ENCODE results near the gene STAT1.

STAT1 gene

DNA sequence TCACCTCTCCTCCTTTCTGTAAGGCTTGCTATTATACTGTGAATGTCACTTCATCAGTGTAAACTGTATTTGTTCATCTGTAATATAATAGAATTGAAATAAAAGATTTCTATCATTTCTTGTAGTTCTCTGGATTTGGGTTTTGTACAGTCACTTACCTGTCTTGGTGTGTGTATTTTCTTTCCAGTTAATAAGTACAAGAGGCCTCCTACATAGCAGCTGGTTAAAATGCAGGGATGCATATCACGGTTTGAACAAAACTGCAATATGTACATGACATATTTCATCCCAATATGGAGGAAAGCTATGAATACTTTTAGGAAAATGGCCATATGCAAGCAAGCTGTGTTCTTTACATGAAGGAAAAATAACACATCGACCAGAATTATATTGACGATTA lies 5.4 kb upstream of the STAT1 start:
- Histone ChIP-seq H3K4me3 (ENCODE audit: insufficient read depth, low read depth, low read length) (no peak overlapping the region), H3K27me3 (ENCODE audit: control insufficient read depth, insufficient read depth, low read length, poor library complexity, severe bottlenecking) (peaks cover 53% of the 10 kb centered on the region), H3K36me3 (ENCODE audit: control insufficient read depth, insufficient read depth, low read length) (no peaks in the 10 kb centered on the region), H3K4me1 (ENCODE audit: control insufficient read depth, insufficient read depth, low read length) (peaks cover 5% of the 10 kb centered on the region), H3K27ac (ENCODE audit: insufficient read depth, low read depth, low read length, poor library complexity, severe bottlenecking) (no peak overlapping the region), H3K9me3 (ENCODE audit: control insufficient read depth, low read length) (no peaks in the 10 kb centered on the region)
- WGBS, 2 experiments: 100% methylated on average over 3 of the region's 3 CpGs; no CpG with 5 or more reads in 1 of the 2 experiments

DNA sequence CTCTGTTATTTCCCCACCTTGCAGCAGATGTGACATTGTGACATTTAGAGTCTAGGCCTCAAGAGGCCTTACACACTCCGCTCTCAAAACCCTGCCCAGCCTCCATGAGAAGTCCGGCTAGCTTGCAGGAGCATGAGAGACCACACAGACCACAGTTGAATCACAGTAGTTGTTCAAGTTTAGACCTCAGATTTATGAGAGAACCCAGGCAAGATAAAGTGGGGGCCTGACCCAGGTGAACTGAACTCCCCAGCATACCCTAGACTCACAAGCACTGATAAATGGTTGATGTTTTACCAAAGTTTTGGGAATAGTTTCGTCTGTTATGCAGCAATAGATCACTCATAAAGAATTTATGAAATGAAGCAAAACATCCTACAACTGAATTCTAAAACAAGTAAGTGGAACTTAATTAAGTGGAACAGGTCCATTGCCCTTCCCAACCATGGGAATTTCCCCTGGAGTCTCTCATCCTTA lies 4.7 kb upstream of the STAT1 start:
- Histone ChIP-seq H3K27me3 (ENCODE audit: control insufficient read depth, insufficient read depth, low read length, poor library complexity, severe bottlenecking) (peaks cover 53% of the 10 kb centered on the region), H3K36me3 (ENCODE audit: control insufficient read depth, insufficient read depth, low read length) (no peaks in the 10 kb centered on the region), H3K4me1 (ENCODE audit: control insufficient read depth, insufficient read depth, low read length) (peaks cover 5% of the 10 kb centered on the region), H3K9me3 (ENCODE audit: control insufficient read depth, low read length) (no peaks in the 10 kb centered on the region), H3K27ac (ENCODE audit: insufficient read depth, low read depth, low read length, poor library complexity, severe bottlenecking) (no peak overlapping the region), H3K4me3 (ENCODE audit: insufficient read depth, low read depth, low read length) (no peak overlapping the region)
- 86 to 95% methylated on average over 2 to 3 of the region's 3 CpGs for WGBS, 2 experiments

DNA sequence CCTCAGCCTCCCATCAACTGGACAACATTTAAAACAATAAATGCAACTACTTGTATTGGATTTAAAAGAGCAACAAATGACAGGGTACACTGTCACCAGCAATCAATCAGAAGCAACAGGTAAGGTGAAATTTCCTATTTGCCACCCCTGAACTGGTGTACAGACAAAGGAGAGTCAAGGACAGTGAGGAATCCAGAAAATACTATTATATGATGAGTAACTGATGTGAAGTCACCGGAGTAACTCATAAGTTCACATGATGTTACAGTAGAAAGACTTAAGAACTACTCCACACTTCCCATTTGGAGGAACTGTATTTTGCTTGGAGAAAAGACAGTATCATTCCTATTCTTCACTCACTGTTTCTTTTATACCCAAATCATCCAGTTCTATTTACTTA lies 4.1 kb upstream of the STAT1 start:
- Histone ChIP-seq H3K27me3 (ENCODE audit: control insufficient read depth, insufficient read depth, low read length, poor library complexity, severe bottlenecking) (peaks cover 53% of the 10 kb centered on the region), H3K36me3 (ENCODE audit: control insufficient read depth, insufficient read depth, low read length) (no peaks in the 10 kb centered on the region), H3K4me1 (ENCODE audit: control insufficient read depth, insufficient read depth, low read length) (peaks cover 9% of the 10 kb centered on the region), H3K4me3 (ENCODE audit: insufficient read depth, low read depth, low read length) (no peak overlapping the region), H3K9me3 (ENCODE audit: control insufficient read depth, low read length) (no peaks in the 10 kb centered on the region), H3K27ac (ENCODE audit: insufficient read depth, low read depth, low read length, poor library complexity, severe bottlenecking) (no peak overlapping the region)
- WGBS, 2 experiments: 83 to 89% methylated on average over 1 of the region's 1 CpG

DNA sequence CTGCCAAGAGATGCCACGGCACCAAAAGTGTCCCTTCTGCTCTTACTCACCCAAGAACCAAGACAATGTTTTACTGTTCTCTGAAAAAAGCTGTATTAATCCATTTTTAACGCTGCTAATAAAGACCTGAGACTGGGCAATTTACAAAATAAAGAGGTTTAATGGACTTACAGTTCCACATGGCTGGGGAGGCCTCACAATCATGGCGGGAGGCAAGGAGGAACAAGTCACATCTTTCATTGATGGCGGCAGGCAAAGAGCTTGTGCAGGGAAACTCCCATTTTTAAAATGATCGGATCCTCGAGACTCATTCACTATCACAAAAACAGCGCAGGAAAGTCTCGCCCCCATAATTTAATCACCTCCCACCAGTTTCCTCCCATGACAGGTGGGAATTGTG lies 1.9 kb upstream of the STAT1 start:
- WGBS, 2 experiments: 68 to 78% methylated on average over 6 to 8 of the region's 8 CpGs
- no peak overlapping the region for H3K4me3 ChIP-seq (ENCODE audit: insufficient read depth, low read depth, low read length)
- peaks cover 50% of the 10 kb centered on the region for H3K27me3 ChIP-seq (ENCODE audit: control insufficient read depth, insufficient read depth, low read length, poor library complexity, severe bottlenecking)
- peaks cover 8% of the 10 kb centered on the region for H3K4me1 ChIP-seq (ENCODE audit: control insufficient read depth, insufficient read depth, low read length)
- H3K9me3 ChIP-seq (ENCODE audit: control insufficient read depth, low read length): no peaks in the 10 kb centered on the region
- H3K27ac ChIP-seq (ENCODE audit: insufficient read depth, low read depth, low read length, poor library complexity, severe bottlenecking): no peak overlapping the region
- H3K36me3 ChIP-seq (ENCODE audit: control insufficient read depth, insufficient read depth, low read length): no peaks in the 10 kb centered on the region

DNA sequence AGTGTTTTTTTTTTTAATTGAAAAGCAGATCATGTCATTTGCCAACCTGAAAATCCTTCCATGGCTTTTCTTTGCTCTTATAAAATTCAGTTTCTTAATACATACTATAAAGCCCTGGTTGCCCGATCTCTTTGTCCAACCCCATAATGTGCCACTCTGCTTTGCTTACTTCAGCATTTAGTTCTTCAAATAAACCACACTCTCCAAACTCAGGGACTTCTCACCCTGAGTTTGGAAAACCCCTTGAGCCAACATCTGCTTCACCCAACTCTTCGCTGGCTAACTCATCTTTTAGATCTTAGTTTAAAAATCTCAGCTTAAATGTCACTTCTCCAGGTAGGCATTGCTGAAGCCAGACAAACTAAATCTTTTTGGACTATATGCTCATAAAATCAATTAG lies 1.3 kb upstream of the STAT1 start:
- Histone ChIP-seq H3K4me1 (ENCODE audit: control insufficient read depth, insufficient read depth, low read length) (peaks cover 7% of the 10 kb centered on the region), H3K27ac (ENCODE audit: insufficient read depth, low read depth, low read length, poor library complexity, severe bottlenecking) (no peak overlapping the region), H3K36me3 (ENCODE audit: control insufficient read depth, insufficient read depth, low read length) (no peaks in the 10 kb centered on the region), H3K4me3 (ENCODE audit: insufficient read depth, low read depth, low read length) (no peak overlapping the region), H3K9me3 (ENCODE audit: control insufficient read depth, low read length) (no peaks in the 10 kb centered on the region), H3K27me3 (ENCODE audit: control insufficient read depth, insufficient read depth, low read length, poor library complexity, severe bottlenecking) (peaks cover 50% of the 10 kb centered on the region)
- 95% methylated on average over 2 of the region's 2 CpGs for whole genome bisulfite sequencing, 2 experiments

DNA sequence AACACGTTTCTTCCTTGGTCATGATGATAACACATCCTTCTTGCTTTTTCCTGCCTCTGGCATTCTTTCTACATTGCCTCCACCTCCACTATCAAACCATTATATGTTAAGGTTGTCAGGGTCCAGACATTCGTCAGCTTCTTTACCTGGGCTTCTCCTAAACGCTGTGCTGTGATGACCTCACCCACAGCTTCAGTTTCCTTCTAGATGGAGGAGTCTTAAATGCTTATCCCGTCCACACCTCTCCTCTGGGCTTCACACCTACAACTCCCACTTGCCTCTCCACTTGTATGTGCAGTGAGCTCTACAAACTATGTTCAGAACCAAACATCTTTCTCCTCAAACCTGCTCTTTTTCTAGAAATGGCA lies 666 bp upstream of the STAT1 start:
- Histone ChIP-seq H3K9me3 (ENCODE audit: control insufficient read depth, low read length) (no peaks in the 10 kb centered on the region), H3K36me3 (ENCODE audit: control insufficient read depth, insufficient read depth, low read length) (no peaks in the 10 kb centered on the region), H3K27me3 (ENCODE audit: control insufficient read depth, insufficient read depth, low read length, poor library complexity, severe bottlenecking) (peaks cover 50% of the 10 kb centered on the region), H3K27ac (ENCODE audit: insufficient read depth, low read depth, low read length, poor library complexity, severe bottlenecking) (no peak overlapping the region), H3K4me1 (ENCODE audit: control insufficient read depth, insufficient read depth, low read length) (peaks cover 7% of the 10 kb centered on the region), H3K4me3 (ENCODE audit: insufficient read depth, low read depth, low read length) (peak overlapping the region; percentile 76)
- 58 to 65% methylated on average over 4 of the region's 4 CpGs for WGBS, 2 experiments

DNA sequence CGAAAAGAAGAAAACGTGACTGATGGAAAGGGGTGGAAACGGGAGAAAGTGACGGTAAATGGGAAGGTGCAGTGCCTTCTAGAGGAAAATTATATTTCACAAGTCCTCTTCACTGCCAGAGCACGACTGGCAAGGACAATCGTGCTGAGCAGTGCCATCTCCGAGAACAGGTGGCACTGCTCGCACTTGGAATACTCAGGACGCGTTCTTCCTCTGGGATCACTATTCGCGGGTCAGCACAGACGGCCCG lies 364 bp downstream of the STAT1 start:
- 1% methylated on average over 14 of the region's 14 CpGs for WGBS, 2 experiments
- no peak overlapping the region for H3K27ac ChIP-seq (ENCODE audit: insufficient read depth, low read depth, low read length, poor library complexity, severe bottlenecking)
- H3K4me3 ChIP-seq (ENCODE audit: insufficient read depth, low read depth, low read length): peak overlapping the region; percentile 76
- peaks cover 7% of the 10 kb centered on the region for H3K4me1 ChIP-seq (ENCODE audit: control insufficient read depth, insufficient read depth, low read length)
- no peaks in the 10 kb centered on the region for H3K9me3 ChIP-seq (ENCODE audit: control insufficient read depth, low read length)
- no peaks in the 10 kb centered on the region for H3K36me3 ChIP-seq (ENCODE audit: control insufficient read depth, insufficient read depth, low read length)
- H3K27me3 ChIP-seq (ENCODE audit: control insufficient read depth, insufficient read depth, low read length, poor library complexity, severe bottlenecking): peaks cover 40% of the 10 kb centered on the region

DNA sequence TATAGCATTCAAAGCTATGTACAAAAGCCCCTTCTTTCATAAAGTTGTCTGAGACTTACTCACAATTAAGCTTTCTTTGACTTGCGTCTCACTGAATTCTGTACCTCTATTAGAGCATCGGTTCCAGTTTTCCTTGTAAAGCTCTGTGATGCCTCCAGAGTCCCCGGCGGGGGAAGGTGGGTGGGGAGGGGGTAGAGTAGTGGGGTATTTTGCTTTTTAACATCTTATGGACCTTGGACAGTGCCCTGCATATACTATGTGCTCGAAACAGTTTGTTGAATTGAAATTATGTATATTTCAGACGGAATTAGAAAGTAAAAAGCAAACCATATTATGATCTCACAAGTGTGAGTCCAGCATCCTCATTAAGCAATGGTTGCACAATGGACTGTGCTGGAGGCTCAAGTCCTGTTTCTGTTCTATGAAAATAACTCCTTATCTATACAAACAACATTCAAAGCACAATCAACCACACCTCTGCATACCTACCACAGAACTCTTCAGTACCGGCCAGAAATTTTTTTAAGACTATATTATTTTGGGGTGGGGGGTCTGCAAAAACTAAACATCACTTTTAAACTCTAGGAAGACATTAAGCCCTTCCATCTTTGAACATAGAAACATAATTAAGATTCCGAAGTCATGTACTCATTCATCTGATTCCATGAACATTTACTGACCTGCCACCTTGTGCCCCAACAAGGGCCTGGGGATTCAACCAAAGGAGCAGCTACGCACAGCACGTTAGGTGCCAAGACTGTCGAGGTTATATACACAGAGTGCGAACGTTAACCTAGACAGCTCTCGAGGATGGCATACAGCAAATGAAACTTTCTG lies 908 bp downstream of the STAT1 start:
- H3K9me3 ChIP-seq (ENCODE audit: control insufficient read depth, low read length): no peaks in the 10 kb centered on the region
- WGBS, 2 experiments: 56 to 58% methylated on average over 13 of the region's 14 CpGs
- no peak overlapping the region for H3K27ac ChIP-seq (ENCODE audit: insufficient read depth, low read depth, low read length, poor library complexity, severe bottlenecking)
- H3K27me3 ChIP-seq (ENCODE audit: control insufficient read depth, insufficient read depth, low read length, poor library complexity, severe bottlenecking): peaks cover 36% of the 10 kb centered on the region
- H3K36me3 ChIP-seq (ENCODE audit: control insufficient read depth, insufficient read depth, low read length): no peaks in the 10 kb centered on the region
- peaks cover 7% of the 10 kb centered on the region for H3K4me1 ChIP-seq (ENCODE audit: control insufficient read depth, insufficient read depth, low read length)
- H3K4me3 ChIP-seq (ENCODE audit: insufficient read depth, low read depth, low read length): peak overlapping the region; percentile 76

DNA sequence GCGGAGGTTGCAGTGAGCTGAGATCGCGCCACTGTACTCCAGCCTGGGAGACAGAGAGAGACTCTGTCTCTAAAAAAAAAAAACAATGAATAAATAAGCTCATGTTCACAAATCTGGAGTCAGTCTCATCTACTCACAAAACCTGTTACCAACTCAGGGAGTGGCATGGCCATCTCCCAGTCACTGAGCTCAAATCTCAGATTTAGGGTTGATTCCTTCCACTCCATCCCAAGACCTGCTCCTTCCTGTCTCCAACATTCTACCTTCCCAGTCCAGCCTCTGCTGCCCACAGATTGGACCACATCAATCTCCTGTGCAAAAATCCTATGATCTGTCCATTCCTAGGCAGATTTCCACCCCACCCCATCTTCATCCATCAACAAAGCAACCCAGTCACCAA lies 1.6 kb downstream of the STAT1 start:
- Histone ChIP-seq H3K9me3 (ENCODE audit: control insufficient read depth, low read length) (no peaks in the 10 kb centered on the region), H3K4me3 (ENCODE audit: insufficient read depth, low read depth, low read length) (no peak overlapping the region), H3K4me1 (ENCODE audit: control insufficient read depth, insufficient read depth, low read length) (peaks cover 7% of the 10 kb centered on the region), H3K36me3 (ENCODE audit: control insufficient read depth, insufficient read depth, low read length) (no peaks in the 10 kb centered on the region), H3K27ac (ENCODE audit: insufficient read depth, low read depth, low read length, poor library complexity, severe bottlenecking) (no peak overlapping the region), H3K27me3 (ENCODE audit: control insufficient read depth, insufficient read depth, low read length, poor library complexity, severe bottlenecking) (peaks cover 29% of the 10 kb centered on the region)
- 93 to 98% methylated on average over 3 of the region's 3 CpGs for WGBS, 2 experiments

DNA sequence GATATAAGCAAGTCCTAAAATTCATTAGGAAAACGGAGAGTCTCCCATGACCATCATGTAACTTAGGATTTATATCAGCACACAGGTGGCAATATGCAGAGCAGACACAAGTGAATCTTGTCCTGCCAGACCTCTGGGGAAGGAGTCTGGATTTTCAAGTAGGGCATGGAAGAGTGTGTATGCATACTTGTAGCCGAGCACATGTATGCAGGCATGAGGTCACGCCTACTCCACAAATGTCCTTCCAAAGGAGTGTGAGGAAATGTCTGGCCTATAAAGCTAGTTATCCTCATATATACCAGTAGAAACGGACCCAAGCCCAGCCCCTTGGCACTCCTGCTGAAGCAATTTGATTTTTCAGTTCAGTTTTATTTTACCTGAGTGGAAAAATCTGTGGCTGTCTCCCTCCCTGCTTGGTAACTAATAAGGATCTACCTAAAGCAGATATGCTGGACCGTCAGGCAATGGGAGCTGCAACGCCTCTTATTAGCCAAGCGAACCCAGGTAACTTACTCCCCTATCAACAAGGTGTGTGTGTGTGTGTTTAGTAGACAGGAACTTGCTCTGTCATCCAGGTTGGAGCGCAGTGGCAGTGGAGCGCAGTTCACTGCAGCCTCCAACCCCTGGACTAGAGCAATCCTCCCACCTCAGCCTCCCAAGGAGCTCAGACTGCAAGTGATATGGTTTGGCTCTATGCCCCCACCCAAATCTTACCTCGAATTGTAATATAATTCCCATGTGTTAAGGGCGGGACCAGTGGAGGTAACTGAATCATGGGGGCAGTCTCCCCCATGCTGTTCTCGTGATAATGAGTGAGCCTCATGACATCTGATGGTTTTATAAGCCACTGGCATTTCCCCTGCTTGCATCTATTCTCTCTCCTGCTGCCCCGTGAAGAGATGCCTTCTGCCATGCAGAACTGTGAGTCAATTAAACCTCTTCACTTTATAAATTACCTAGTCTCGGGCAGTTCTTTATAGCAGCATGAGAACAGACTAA lies 2.8 kb downstream of the STAT1 start:
- Histone ChIP-seq H3K4me1 (ENCODE audit: control insufficient read depth, insufficient read depth, low read length) (peaks cover 7% of the 10 kb centered on the region), H3K4me3 (ENCODE audit: insufficient read depth, low read depth, low read length) (no peak overlapping the region), H3K27ac (ENCODE audit: insufficient read depth, low read depth, low read length, poor library complexity, severe bottlenecking) (no peak overlapping the region), H3K36me3 (ENCODE audit: control insufficient read depth, insufficient read depth, low read length) (peaks cover 5% of the 10 kb centered on the region), H3K9me3 (ENCODE audit: control insufficient read depth, low read length) (no peaks in the 10 kb centered on the region), H3K27me3 (ENCODE audit: control insufficient read depth, insufficient read depth, low read length, poor library complexity, severe bottlenecking) (peaks cover 17% of the 10 kb centered on the region)
- 90 to 91% methylated on average over 12 to 14 of the region's 14 CpGs for WGBS, 2 experiments
